NCI-H446 treated with DMSO at 0.1 percent for 48 hours (cell line): ENCODE data around the gene ROR2.
"Not testable (repeated sequence)": the region's sequence is repeated elsewhere in the genome, so short reads cannot be mapped to it uniquely, and the experiment has no call there.

Source experiments
- DNase-seq: peaks from one replicate; lab custom pipeline; 2025; lab: John Stamatoyannopoulos, UW

The ROR2 gene

GRCh38 chr9:91567642-91568274, 382.3 kb downstream of the ROR2 start:
- DNase-seq, result no peak

GRCh38 chr9:91564081-91564670, 385.9 kb downstream of the ROR2 start:
- DNase-seq, result no peak

- no peak for DNase-seq
Observed at GRCh38 chr9:91562416-91562815, 387.6 kb downstream of the ROR2 start.

GRCh38 chr9:91560301-91560700, 389.7 kb downstream of the ROR2 start:
- no peak for DNase-seq

GRCh38 chr9:91558879-91559278, 391.1 kb downstream of the ROR2 start:
- no peak for DNase-seq

GRCh38 chr9:91558395-91558794, 391.6 kb downstream of the ROR2 start:
- DNase-seq, result no peak

GRCh38 chr9:91557327-91557726, 392.7 kb downstream of the ROR2 start:
- DNase-seq, result no peak

GRCh38 chr9:91555132-91555531, 394.9 kb downstream of the ROR2 start:
- no peak for DNase-seq

GRCh38 chr9:91549177-91549576, 400.9 kb downstream of the ROR2 start:
- DNase-seq, result no peak

- DNase-seq, result no peak
Observed at GRCh38 chr9:91547081-91547480, 402.9 kb downstream of the ROR2 start.

- no peak for DNase-seq
Observed at GRCh38 chr9:91546574-91546973, 403.5 kb downstream of the ROR2 start.

- DNase-seq, result no peak
Observed at GRCh38 chr9:91541734-91542133, 408.3 kb downstream of the ROR2 start.

GRCh38 chr9:91540506-91540905, 409.5 kb downstream of the ROR2 start:
- DNase-seq, result not testable (repeated sequence)

- no peak for DNase-seq
Observed at GRCh38 chr9:91536211-91536691, 413.8 kb downstream of the ROR2 start.

GRCh38 chr9:91534374-91534773, 415.7 kb downstream of the ROR2 start:
- DNase-seq, result no peak

- DNase-seq, result no peak
Observed at GRCh38 chr9:91533382-91533781, 416.6 kb downstream of the ROR2 start.

- no peak for DNase-seq
Observed at GRCh38 chr9:91532325-91532724, 417.7 kb downstream of the ROR2 start.

- DNase-seq, result no peak
Observed at GRCh38 chr9:91530829-91531228, 419.2 kb downstream of the ROR2 start.

GRCh38 chr9:91522481-91522880, 427.5 kb downstream of the ROR2 start:
- DNase-seq, result no peak

- no peak for DNase-seq
Observed at GRCh38 chr9:91519520-91520277, 430.3 kb downstream of the ROR2 start.

GRCh38 chr9:91518462-91518861, 431.6 kb downstream of the ROR2 start:
- no peak for DNase-seq

- DNase-seq, result no peak
Observed at GRCh38 chr9:91517801-91518200, 432.2 kb downstream of the ROR2 start.

GRCh38 chr9:91517332-91517731, 432.7 kb downstream of the ROR2 start:
- DNase-seq, result not testable (repeated sequence)
